ENCODE measurements around the gene CCDC93. TPM values are rescaled to one million over a fixed set of nuclear protein-coding genes. Genes with fewer than 3 reads are reported as not detected.

CCDC93 gene
- total and polyA plus RNA-seq, 10 of the 15 experiments (the other 5 are each of a cell fraction or from before 2014, with no cell fraction given): 3.6 to 27.2 (median 13.5) TPM

GRCh38 chr2:118059919-118060478 lies 46.1 kb upstream of the CCDC93 start (continued):
- TF ChIP-seq IRF5 (IDR thresholded peaks at IDR 0.05; ENCODE audit: borderline replicate concordance) (peak; percentile 64; the same call in 1 of the 2 replicates), SKIL (IDR thresholded peaks at IDR 0.05; ENCODE audit: low read depth, poor library complexity, severe bottlenecking) (peak; percentile 91), RCOR1 (conservative IDR thresholded peaks at IDR 0.05; ENCODE audit: low read depth, low read length) (0 out of 2 replicates have a peak, but pooled peaks have one; percentile 83), JUNB (IDR thresholded peaks at IDR 0.05) (peak; percentile 84), CHD1 (IDR thresholded peaks at IDR 0.05; ENCODE audit: low read depth, low read length) (no peak), BMI1 (IDR thresholded peaks at IDR 0.05; ENCODE audit: borderline replicate concordance) (peak; percentile 93), PAX5 (IDR thresholded peaks at IDR 0.05; ENCODE audit: borderline replicate concordance, low read depth, low read length) (peak; percentile 66; the same call in 1 of the 2 replicates), BRCA1 (IDR thresholded peaks at IDR 0.05; ENCODE audit: low read depth, low read length) (no peak), SUZ12 (IDR thresholded peaks at IDR 0.05; ENCODE audit: unreplicated experiment) (no peak), BCL11A (IDR thresholded peaks at IDR 0.05; ENCODE audit: low read depth, low read length) (peak; percentile 81), TCF7 (IDR thresholded peaks at IDR 0.05; ENCODE audit: borderline replicate concordance) (0 out of 2 replicates have a peak, but pooled peaks have one; percentile 43), CREM (IDR thresholded peaks at IDR 0.05; ENCODE audit: low read depth) (peak; percentile 69), ETV6 (conservative IDR thresholded peaks at IDR 0.05 in 1 of 2, IDR thresholded peaks at IDR 0.05 in 1 of 2; ENCODE audit: borderline replicate concordance in 1 of 2, low read depth in 1 of 2) (peak in 1 of 2 experiments; percentile 68; a peak in 2 of 4 replicates), IRF4 (IDR thresholded peaks at IDR 0.05; ENCODE audit: low read depth, low read length) (peak; percentile 92), NFYA (IDR thresholded peaks at IDR 0.05; ENCODE audit: borderline replicate concordance, low read depth, low read length) (no peak), CTCF (IDR thresholded peaks at IDR 0.05 in 2 of 3, conservative IDR thresholded peaks at IDR 0.05 in 1 of 3; ENCODE audit: control insufficient read depth in 2 of 3, extremely low read depth in 1 of 3, insufficient read depth in 1 of 3, low read depth in 3 of 3, low read length in 3 of 3) (no peak), ZNF24 (IDR thresholded peaks at IDR 0.05) (peak; percentile 82), STAT3 (IDR thresholded peaks at IDR 0.05; ENCODE audit: low read depth, low read length) (no peak), CBX3 (IDR thresholded peaks at IDR 0.05; ENCODE audit: borderline replicate concordance, low read depth) (no peak), TCF3 (IDR thresholded peaks at IDR 0.05; ENCODE audit: borderline replicate concordance, insufficient read depth, low read depth, low read length) (0 out of 2 replicates have a peak, but pooled peaks have one; percentile 22), RAD51 (IDR thresholded peaks at IDR 0.05) (peak; percentile 44; the same call in 1 of the 2 replicates), ZNF217 (IDR thresholded peaks at IDR 0.05) (peak; percentile 94)
- TF ChIP-seq, protein P1, sequence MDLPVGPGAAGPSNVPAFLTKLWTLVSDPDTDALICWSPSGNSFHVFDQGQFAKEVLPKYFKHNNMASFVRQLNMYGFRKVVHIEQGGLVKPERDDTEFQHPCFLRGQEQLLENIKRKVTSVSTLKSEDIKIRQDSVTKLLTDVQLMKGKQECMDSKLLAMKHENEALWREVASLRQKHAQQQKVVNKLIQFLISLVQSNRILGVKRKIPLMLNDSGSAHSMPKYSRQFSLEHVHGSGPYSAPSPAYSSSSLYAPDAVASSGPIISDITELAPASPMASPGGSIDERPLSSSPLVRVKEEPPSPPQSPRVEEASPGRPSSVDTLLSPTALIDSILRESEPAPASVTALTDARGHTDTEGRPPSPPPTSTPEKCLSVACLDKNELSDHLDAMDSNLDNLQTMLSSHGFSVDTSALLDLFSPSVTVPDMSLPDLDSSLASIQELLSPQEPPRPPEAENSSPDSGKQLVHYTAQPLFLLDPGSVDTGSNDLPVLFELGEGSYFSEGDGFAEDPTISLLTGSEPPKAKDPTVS (IDR thresholded peaks at IDR 0.05; ENCODE audit: low read depth, low read length): no peak

All from GM12878 (cell line).